ENCODE data around the gene MGA. TPM values are rescaled to one million over a fixed set of nuclear protein-coding genes. Genes with fewer than 3 reads are reported as not detected.

MGA gene
- total RNA-seq, 3 donors from 2014 or later = 37.8 to 70.2 (median 65.9) TPM

GRCh38 chr15:41813426-41813825 lies 153.2 kb downstream of the MGA start:
- Histone ChIP-seq H3K4me1 (no peaks in the 10 kb centered on the region), H3K27ac (no peak overlapping the region), H3K36me3 (peaks cover 12% of the 10 kb centered on the region), H3K27me3 (no peaks in the 10 kb centered on the region), H3K9me3 (no peaks in the 10 kb centered on the region), H3K4me3 (no peak overlapping the region)
- DNase-seq (ENCODE audit: low spot score in 2 of 2) = no peak
- intact Hi-C loops (cut with DNase I; ENCODE audit: low total_unique reads) = no loop called here
- no peak for TF ChIP-seq POLR2AphosphoS5 (IDR thresholded peaks at IDR 0.05)
- TF ChIP-seq POLR2A (IDR thresholded peaks at IDR 0.05) = no peak
- TF ChIP-seq CTCF (IDR thresholded peaks at IDR 0.05) = no peak

GRCh38 chr15:41814534-41814933 lies 154.3 kb downstream of the MGA start:
- H3K4me3 ChIP-seq = no peak overlapping the region
- TF ChIP-seq CTCF (IDR thresholded peaks at IDR 0.05) = no peak
- no peak for TF ChIP-seq POLR2AphosphoS5 (IDR thresholded peaks at IDR 0.05)
- no peak for TF ChIP-seq POLR2A (IDR thresholded peaks at IDR 0.05)
- intact Hi-C loops (cut with DNase I; ENCODE audit: low total_unique reads) = no loop called here

GRCh38 chr15:41816788-41817187 lies 156.6 kb downstream of the MGA start:
- Histone ChIP-seq H3K9me3 (no peaks in the 10 kb centered on the region), H3K4me1 (no peaks in the 10 kb centered on the region), H3K27me3 (no peaks in the 10 kb centered on the region), H3K36me3 (peaks cover 12% of the 10 kb centered on the region), H3K27ac (no peak overlapping the region), H3K4me3 (no peak overlapping the region)
- intact Hi-C loops (cut with DNase I; ENCODE audit: low total_unique reads) = loop anchor here (5.0 kb wide), 1 partner anchor 44 kb away; the partner anchor contains the start of gene MAPKBP1
- TF ChIP-seq POLR2AphosphoS5 (IDR thresholded peaks at IDR 0.05) = no peak
- TF ChIP-seq CTCF (IDR thresholded peaks at IDR 0.05) = no peak
- no peak for TF ChIP-seq POLR2A (IDR thresholded peaks at IDR 0.05)
- no peak for DNase-seq (ENCODE audit: low spot score in 2 of 2)

More at GRCh38 chr15:41814534-41814933, 154.3 kb downstream of the MGA start:
- Histone ChIP-seq H3K27ac (no peak overlapping the region), H3K36me3 (peaks cover 12% of the 10 kb centered on the region), H3K4me1 (no peaks in the 10 kb centered on the region), H3K9me3 (no peaks in the 10 kb centered on the region), H3K27me3 (no peaks in the 10 kb centered on the region)
- DNase-seq (ENCODE audit: low spot score in 2 of 2) = no peak

- intact Hi-C loops (cut with DNase I; ENCODE audit: low total_unique reads) = loop anchor here (5.0 kb wide), 1 partner anchor 45 kb away; the partner anchor contains the start of gene MAPKBP1
- H3K4me3 ChIP-seq = no peak overlapping the region
- no peak overlapping the region for H3K27ac ChIP-seq
- H3K36me3 ChIP-seq = peaks cover 12% of the 10 kb centered on the region
- H3K27me3 ChIP-seq = no peaks in the 10 kb centered on the region
- TF ChIP-seq CTCF (IDR thresholded peaks at IDR 0.05) (no peak), POLR2A (IDR thresholded peaks at IDR 0.05) (no peak), POLR2AphosphoS5 (IDR thresholded peaks at IDR 0.05) (no peak)
- H3K9me3 ChIP-seq = no peaks in the 10 kb centered on the region
- DNase-seq (ENCODE audit: low spot score in 2 of 2) = no peak
- H3K4me1 ChIP-seq = no peaks in the 10 kb centered on the region
Measured at GRCh38 chr15:41817327-41817726, 157.1 kb downstream of the MGA start.

- Histone ChIP-seq H3K36me3 (peaks cover 12% of the 10 kb centered on the region), H3K27ac (no peak overlapping the region), H3K4me1 (no peaks in the 10 kb centered on the region), H3K4me3 (no peak overlapping the region), H3K9me3 (no peaks in the 10 kb centered on the region), H3K27me3 (no peaks in the 10 kb centered on the region)
- intact Hi-C loops (cut with DNase I; ENCODE audit: low total_unique reads) = loop anchor here (5.0 kb wide), 1 partner anchor 45 kb away; the partner anchor contains the start of gene MAPKBP1
- DNase-seq (ENCODE audit: low spot score in 2 of 2) = no peak
- TF ChIP-seq POLR2AphosphoS5 (IDR thresholded peaks at IDR 0.05) (no peak), CTCF (IDR thresholded peaks at IDR 0.05) (no peak)
Measured at GRCh38 chr15:41817781-41818180, 157.6 kb downstream of the MGA start.

Measured in breast epithelium (tissue), 4 donors.